HEK293 (cell line): ENCODE results near the gene ERP44.

Experiments used
- CTCF ChIA-PET: fragments of 350-600 bp; formaldehyde crosslinking; extraction: SDS; loops from one replicate; lab custom pipeline; 2021; ENCODE audit warnings: antibody characterized with exemption; lab: Yijun Ruan, JAX
- POLR2A ChIA-PET: fragments of 300-600 bp; formaldehyde crosslinking; extraction: SDS; loops from one replicate; lab custom pipeline; 2020; ENCODE audit warnings: antibody characterized with exemption, inconsistent platforms; lab: Yijun Ruan, JAX
- H3K27ac ChIP-seq: fragments of 200-500 bp; sonication (Bioruptor generic); 2 replicates; pipeline ENCODE4 v1.5.1; 2014; ENCODE audit warnings: low read depth, low read length, control low read depth, inconsistent platforms; ENCODE audit errors: extremely low read depth
- H3K36me3 ChIP-seq, 2 experiments: fragments of 200-500 bp in 1 of 2; sonication (Bioruptor generic) in 1 of 2; 1 replicate in 1 of 2; 2 replicates in 1 of 2; pipeline ENCODE4 v1.5.1; 2014 to 2017; ENCODE audit warnings: inconsistent platforms in 2 of 2, low read length in 2 of 2; ENCODE audit not compliant: control insufficient read depth in 2 of 2, insufficient read depth in 1 of 2
- H3K4me1 ChIP-seq: fragments of 200-500 bp; sonication (Bioruptor generic); 2 replicates; pipeline ENCODE4 v1.5.1; 2014; ENCODE audit warnings: mild to moderate bottlenecking, low read length, inconsistent platforms; ENCODE audit not compliant: control insufficient read depth, insufficient read depth
- H3K4me3 ChIP-seq: 2 replicates; pipeline ENCODE4 v1.5.1; 2011; ENCODE audit warnings: low read depth, mild to moderate bottlenecking, control low read depth, low read length, moderate library complexity
- H3K9me3 ChIP-seq: fragments of 200-500 bp; sonication (Bioruptor generic); 2 replicates; pipeline ENCODE4 v1.5.1; 2014; ENCODE audit warnings: low read depth, low read length, inconsistent platforms; ENCODE audit not compliant: control insufficient read depth, insufficient read depth
- AEBP2 ChIP-seq: fragments of 450-650 bp; formaldehyde crosslinking; IDR thresholded peaks from 2 replicates; pipeline ENCODE4 v1.5.1; 2016; ENCODE audit warnings: missing biosample characterization, missing genetic modification characterization, borderline replicate concordance
- GLI2 ChIP-seq: fragments of 450-650 bp; formaldehyde crosslinking; IDR thresholded peaks from 2 replicates; pipeline ENCODE4; 2017; ENCODE audit warnings: missing biosample characterization, missing genetic modification characterization, low read depth, borderline replicate concordance
- HOXC10 ChIP-seq: sonication (generic); formaldehyde crosslinking; IDR thresholded peaks from 2 replicates; pipeline ENCODE4 v1.8.1; 2023; ENCODE audit warnings: mild to moderate bottlenecking, missing genetic modification reagents
- HOXD13 ChIP-seq: sonication (generic); formaldehyde crosslinking; IDR thresholded peaks from 2 replicates; pipeline ENCODE4 v1.8.0; 2022; ENCODE audit warnings: missing genetic modification reagents, borderline replicate concordance
- IKZF3 ChIP-seq: fragments of 450-650 bp; IDR thresholded peaks from 2 replicates; pipeline ENCODE4 v1.5.0; 2018; ENCODE audit warnings: missing biosample characterization, mild to moderate bottlenecking, missing genetic modification characterization, moderate library complexity
- KLF8 ChIP-seq: fragments of 450-650 bp; formaldehyde crosslinking; IDR thresholded peaks from 2 replicates; pipeline ENCODE4 v1.5.1; 2016; ENCODE audit warnings: missing biosample characterization, missing genetic modification characterization
- OVOL3 ChIP-seq: fragments of 450-650 bp; formaldehyde crosslinking; IDR thresholded peaks from 2 replicates; pipeline ENCODE4 v1.5.1; 2016; ENCODE audit warnings: missing biosample characterization, missing genetic modification characterization
- PRDM10 ChIP-seq: fragments of 450-650 bp; formaldehyde crosslinking; IDR thresholded peaks from 2 replicates; pipeline ENCODE4 v1.5.1; 2016; ENCODE audit warnings: missing biosample characterization, missing genetic modification characterization
- ZBTB49 ChIP-seq: fragments of 450-650 bp; formaldehyde crosslinking; IDR thresholded peaks from 2 replicates; pipeline ENCODE4 v1.5.1; 2016; ENCODE audit warnings: missing biosample characterization, missing genetic modification characterization, low read depth
- ZBTB6 ChIP-seq: fragments of 450-650 bp; formaldehyde crosslinking; IDR thresholded peaks from 2 replicates; pipeline ENCODE4 v1.5.1; 2017; ENCODE audit warnings: missing biosample characterization, missing genetic modification characterization
- ZFP37 ChIP-seq: fragments of 450-650 bp; formaldehyde crosslinking; IDR thresholded peaks from 2 replicates; pipeline ENCODE4 v1.5.1; 2016; ENCODE audit warnings: missing biosample characterization, missing genetic modification characterization
- ZNF2 ChIP-seq: fragments of 450-650 bp; formaldehyde crosslinking; IDR thresholded peaks from 2 replicates; pipeline ENCODE4 v1.5.1; 2016; ENCODE audit warnings: missing biosample characterization, missing genetic modification characterization
- ZNF202 ChIP-seq: fragments of 450-650 bp; formaldehyde crosslinking; IDR thresholded peaks from 2 replicates; pipeline ENCODE4 v1.5.1; 2016; ENCODE audit warnings: missing biosample characterization, missing genetic modification characterization, borderline replicate concordance
- ZNF211 ChIP-seq: fragments of 450-650 bp; formaldehyde crosslinking; IDR thresholded peaks from 2 replicates; pipeline ENCODE4 v1.5.1; 2016; ENCODE audit warnings: low read depth, missing biosample characterization, missing genetic modification characterization
- ZNF302 ChIP-seq: fragments of 450-650 bp; formaldehyde crosslinking; IDR thresholded peaks from 2 replicates; pipeline ENCODE4 v1.5.1; 2016; ENCODE audit warnings: missing biosample characterization, missing genetic modification characterization, low read depth
- ZNF433 ChIP-seq: fragments of 450-650 bp; formaldehyde crosslinking; IDR thresholded peaks from 2 replicates; pipeline ENCODE4 v1.5.1; 2016; ENCODE audit warnings: missing biosample characterization, missing genetic modification characterization, low read depth
- ZNF501 ChIP-seq: fragments of 450-650 bp; formaldehyde crosslinking; IDR thresholded peaks from 2 replicates; pipeline ENCODE4 v1.5.1; 2016; ENCODE audit warnings: missing biosample characterization, missing genetic modification characterization
- ZNF544 ChIP-seq: fragments of 450-650 bp; formaldehyde crosslinking; IDR thresholded peaks from 2 replicates; pipeline ENCODE4 v1.5.0; 2017; ENCODE audit warnings: missing biosample characterization, missing genetic modification characterization
- ZNF561 ChIP-seq: fragments of 450-650 bp; IDR thresholded peaks from 2 replicates; pipeline ENCODE4 v1.5.1; 2018; ENCODE audit warnings: missing biosample characterization, missing genetic modification characterization, borderline replicate concordance
- ZNF837 ChIP-seq: fragments of 450-650 bp; formaldehyde crosslinking; IDR thresholded peaks from 2 replicates; pipeline ENCODE4 v1.5.1; 2016; ENCODE audit warnings: missing biosample characterization, missing genetic modification characterization
- TF ChIP-seq, protein P1 (sequence below): fragments of 450-650 bp; formaldehyde crosslinking; IDR thresholded peaks from 2 replicates; pipeline ENCODE4 v1.5.1; 2016; ENCODE audit warnings: missing biosample characterization, missing genetic modification characterization
- TF ChIP-seq, protein P2 (sequence below): IDR thresholded peaks from 2 replicates; pipeline ENCODE4 v1.6.1; 2011; ENCODE audit warnings: mild to moderate bottlenecking, low read depth, low read length, borderline replicate concordance

Gene ERP44

DNA sequence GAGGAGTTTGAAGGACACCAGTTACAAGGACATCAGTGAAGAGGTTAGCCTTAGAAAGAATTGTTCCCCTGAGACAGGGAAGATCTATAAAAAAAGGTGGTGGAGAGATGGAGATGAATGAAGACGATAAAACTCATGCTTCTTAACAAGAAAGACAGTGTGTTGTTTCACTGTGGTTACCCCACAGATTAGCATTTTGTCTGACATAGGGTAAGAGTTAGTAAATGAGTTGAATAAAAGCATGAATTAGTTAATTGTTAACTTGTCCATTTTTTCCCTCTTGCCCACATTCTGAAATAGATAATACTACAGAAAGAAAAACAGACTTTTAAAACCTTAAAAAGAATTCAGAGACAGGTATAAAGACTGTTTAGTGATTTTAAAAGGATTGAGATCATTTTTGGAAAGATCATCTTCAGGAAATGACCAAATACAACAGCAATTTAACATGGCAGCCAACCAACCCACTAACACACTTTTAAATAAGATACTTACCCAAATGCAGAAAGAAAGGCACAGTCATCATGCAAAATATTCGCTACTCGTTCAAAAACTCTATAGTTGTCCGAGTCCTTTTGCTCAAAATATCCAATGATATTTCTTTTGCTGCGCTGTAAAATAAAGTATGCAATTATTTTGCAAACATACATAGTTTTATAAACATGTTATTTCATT is 78.5 kb downstream of the ERP44 start:
- Histone ChIP-seq H3K36me3 (peaks cover 0 to 21% of the 10 kb centered on the region in 2 experiments; a peak in 1 of 3 replicates), H3K4me3 (no peak overlapping the region), H3K27ac (no peak overlapping the region), H3K9me3 (no peaks in the 10 kb centered on the region), H3K4me1 (no peaks in the 10 kb centered on the region)
- ChIA-PET CTCF (no interaction called here), POLR2A (no interaction called here)
- no peak for TF ChIP-seq ZNF2
- TF ChIP-seq ZNF501 (tag by site-specific recombination) = no peak
- TF ChIP-seq ZNF211 (tag by site-specific recombination) = no peak
- TF ChIP-seq ZNF202 (tag by site-specific recombination) = no peak
- TF ChIP-seq KLF8 (tag by site-specific recombination) = no peak
- TF ChIP-seq, protein P1, sequence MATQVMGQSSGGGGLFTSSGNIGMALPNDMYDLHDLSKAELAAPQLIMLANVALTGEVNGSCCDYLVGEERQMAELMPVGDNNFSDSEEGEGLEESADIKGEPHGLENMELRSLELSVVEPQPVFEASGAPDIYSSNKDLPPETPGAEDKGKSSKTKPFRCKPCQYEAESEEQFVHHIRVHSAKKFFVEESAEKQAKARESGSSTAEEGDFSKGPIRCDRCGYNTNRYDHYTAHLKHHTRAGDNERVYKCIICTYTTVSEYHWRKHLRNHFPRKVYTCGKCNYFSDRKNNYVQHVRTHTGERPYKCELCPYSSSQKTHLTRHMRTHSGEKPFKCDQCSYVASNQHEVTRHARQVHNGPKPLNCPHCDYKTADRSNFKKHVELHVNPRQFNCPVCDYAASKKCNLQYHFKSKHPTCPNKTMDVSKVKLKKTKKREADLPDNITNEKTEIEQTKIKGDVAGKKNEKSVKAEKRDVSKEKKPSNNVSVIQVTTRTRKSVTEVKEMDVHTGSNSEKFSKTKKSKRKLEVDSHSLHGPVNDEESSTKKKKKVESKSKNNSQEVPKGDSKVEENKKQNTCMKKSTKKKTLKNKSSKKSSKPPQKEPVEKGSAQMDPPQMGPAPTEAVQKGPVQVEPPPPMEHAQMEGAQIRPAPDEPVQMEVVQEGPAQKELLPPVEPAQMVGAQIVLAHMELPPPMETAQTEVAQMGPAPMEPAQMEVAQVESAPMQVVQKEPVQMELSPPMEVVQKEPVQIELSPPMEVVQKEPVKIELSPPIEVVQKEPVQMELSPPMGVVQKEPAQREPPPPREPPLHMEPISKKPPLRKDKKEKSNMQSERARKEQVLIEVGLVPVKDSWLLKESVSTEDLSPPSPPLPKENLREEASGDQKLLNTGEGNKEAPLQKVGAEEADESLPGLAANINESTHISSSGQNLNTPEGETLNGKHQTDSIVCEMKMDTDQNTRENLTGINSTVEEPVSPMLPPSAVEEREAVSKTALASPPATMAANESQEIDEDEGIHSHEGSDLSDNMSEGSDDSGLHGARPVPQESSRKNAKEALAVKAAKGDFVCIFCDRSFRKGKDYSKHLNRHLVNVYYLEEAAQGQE (tag by site-specific recombination) = no peak
- no peak for TF ChIP-seq OVOL3 (tag by site-specific recombination)
- TF ChIP-seq ZNF302 (tag by site-specific recombination) = no peak
- no peak for TF ChIP-seq ZBTB49 (tag by site-specific recombination)
- no peak for TF ChIP-seq ZBTB6 (tag by site-specific recombination)
- TF ChIP-seq HOXC10 (CRISPR knock-in tag) = no peak
- no peak for TF ChIP-seq AEBP2 (tag by site-specific recombination)

- no peak overlapping the region for H3K27ac ChIP-seq
- TF ChIP-seq ZNF433 = no peak
- TF ChIP-seq PRDM10 (tag by site-specific recombination) = no peak
- no peak for TF ChIP-seq GLI2 (tag by site-specific recombination)
- TF ChIP-seq HOXD13 (CRISPR knock-in tag) = no peak
- no peak for TF ChIP-seq IKZF3 (tag by site-specific recombination)
- TF ChIP-seq ZNF837 = no peak
- no peak for TF ChIP-seq ZFP37 (tag by site-specific recombination)
- TF ChIP-seq ZNF561 (tag by site-specific recombination) = no peak
- no peak for TF ChIP-seq ZNF544 (tag by site-specific recombination)
- TF ChIP-seq, protein P2, sequence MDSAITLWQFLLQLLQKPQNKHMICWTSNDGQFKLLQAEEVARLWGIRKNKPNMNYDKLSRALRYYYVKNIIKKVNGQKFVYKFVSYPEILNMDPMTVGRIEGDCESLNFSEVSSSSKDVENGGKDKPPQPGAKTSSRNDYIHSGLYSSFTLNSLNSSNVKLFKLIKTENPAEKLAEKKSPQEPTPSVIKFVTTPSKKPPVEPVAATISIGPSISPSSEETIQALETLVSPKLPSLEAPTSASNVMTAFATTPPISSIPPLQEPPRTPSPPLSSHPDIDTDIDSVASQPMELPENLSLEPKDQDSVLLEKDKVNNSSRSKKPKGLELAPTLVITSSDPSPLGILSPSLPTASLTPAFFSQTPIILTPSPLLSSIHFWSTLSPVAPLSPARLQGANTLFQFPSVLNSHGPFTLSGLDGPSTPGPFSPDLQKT = no peak
- CTCF ChIA-PET = no interaction called here
- H3K4me3 ChIP-seq = no peak overlapping the region
- POLR2A ChIA-PET = no interaction called here
- peaks cover 0 to 26% of the 10 kb centered on the region in 2 experiments; a peak in 1 of 3 replicates for H3K36me3 ChIP-seq
- H3K4me1 ChIP-seq = no peaks in the 10 kb centered on the region
- H3K9me3 ChIP-seq = no peaks in the 10 kb centered on the region
Measured at GRCh38 chr9:100019541-100019940, 79.3 kb downstream of the ERP44 start.
